GM21423 (cell line): ENCODE measurements around the gene CREB3L2.
A peak's percentile ranks its signal among the peaks of the same experiment; 100 is the strongest.
"Not testable (repeated sequence)": the region's sequence is repeated elsewhere in the genome, so short reads cannot be mapped to it uniquely, and the experiment has no call there.

Experiments used
- ATAC-seq: cut with Tn5 transposase; IDR thresholded peaks from one replicate; pipeline ENCODE4 v1.9.1; 2021; ENCODE audit warnings: mild to moderate bottlenecking, moderate library complexity; ENCODE audit not compliant: unreplicated experiment

CREB3L2 gene

GRCh38 chr7:137970253-137970975, 31.5 kb downstream of the CREB3L2 start:
- ATAC-seq: no peak

GRCh38 chr7:137969828-137970227, 32.1 kb downstream of the CREB3L2 start:
- no peak for ATAC-seq

- no peak for ATAC-seq
Observed at GRCh38 chr7:137968890-137969289, 33.0 kb downstream of the CREB3L2 start.

- not testable (repeated sequence) for ATAC-seq
Observed at GRCh38 chr7:137968339-137968738, 33.5 kb downstream of the CREB3L2 start.

DNA sequence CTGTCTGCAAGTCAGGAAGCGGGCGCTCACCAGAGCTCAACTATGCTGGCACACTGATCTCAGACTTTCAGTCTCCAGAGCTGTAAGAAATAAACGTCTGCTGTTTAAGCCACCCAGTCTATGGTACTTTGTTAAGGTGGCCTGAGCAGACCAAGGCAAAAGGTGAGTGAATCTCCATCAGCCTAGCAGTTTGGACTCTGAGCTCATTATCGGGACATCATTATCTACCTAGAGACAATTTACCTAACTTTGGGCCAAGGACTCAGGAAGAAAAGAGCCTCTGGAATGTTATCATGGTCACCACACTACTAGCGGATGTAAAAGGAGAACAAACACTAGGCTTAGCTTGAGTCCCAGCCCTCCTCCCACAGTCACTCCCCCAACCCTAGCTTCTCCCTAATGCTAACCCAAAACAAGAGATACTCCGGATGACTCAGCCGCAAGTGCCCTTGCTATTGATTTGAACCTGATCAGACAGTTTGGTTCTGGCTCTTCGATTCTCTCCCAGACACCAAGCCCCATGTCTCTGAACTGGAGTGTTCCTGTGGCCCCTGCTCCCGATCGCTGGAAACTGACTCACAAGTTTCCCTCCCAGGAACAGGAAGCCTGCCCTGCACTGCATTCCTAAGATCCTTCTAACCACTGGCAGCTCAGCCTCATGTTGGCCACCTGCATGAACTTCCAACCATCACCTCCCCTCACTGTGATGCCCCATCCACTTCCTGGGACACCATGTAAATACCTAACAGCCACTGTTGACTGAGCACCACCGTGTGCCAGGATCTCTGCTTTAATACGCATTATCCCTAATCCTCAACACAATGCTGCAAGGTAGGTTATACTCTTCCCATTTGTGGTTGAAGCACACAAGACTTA, 34.5 kb downstream of the CREB3L2 start:
- no peak for ATAC-seq

DNA sequence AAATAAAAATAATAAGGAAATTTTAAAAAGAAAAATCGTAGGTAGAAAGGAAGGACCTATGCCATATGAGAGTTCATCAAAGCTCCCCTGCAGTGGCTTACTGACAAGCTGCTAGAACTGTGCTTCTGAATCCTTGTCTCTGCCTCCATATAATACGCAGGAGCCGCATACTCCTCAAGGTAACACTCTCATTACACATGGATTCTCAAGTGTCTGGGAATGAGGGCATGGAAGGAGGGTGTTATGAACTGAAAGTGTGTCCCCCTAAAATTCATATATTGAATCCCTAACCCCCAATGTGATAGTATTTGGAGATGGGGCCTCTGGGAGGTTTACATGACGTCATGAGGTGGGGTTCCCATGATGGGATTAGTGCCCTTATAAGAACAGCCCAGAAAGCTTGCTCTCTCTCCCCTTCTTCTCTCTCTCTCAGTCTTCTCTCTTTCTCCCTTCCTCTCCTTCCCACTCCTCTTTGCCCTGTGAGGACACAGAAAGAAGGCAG, 35.2 kb downstream of the CREB3L2 start:
- no peak for ATAC-seq

DNA sequence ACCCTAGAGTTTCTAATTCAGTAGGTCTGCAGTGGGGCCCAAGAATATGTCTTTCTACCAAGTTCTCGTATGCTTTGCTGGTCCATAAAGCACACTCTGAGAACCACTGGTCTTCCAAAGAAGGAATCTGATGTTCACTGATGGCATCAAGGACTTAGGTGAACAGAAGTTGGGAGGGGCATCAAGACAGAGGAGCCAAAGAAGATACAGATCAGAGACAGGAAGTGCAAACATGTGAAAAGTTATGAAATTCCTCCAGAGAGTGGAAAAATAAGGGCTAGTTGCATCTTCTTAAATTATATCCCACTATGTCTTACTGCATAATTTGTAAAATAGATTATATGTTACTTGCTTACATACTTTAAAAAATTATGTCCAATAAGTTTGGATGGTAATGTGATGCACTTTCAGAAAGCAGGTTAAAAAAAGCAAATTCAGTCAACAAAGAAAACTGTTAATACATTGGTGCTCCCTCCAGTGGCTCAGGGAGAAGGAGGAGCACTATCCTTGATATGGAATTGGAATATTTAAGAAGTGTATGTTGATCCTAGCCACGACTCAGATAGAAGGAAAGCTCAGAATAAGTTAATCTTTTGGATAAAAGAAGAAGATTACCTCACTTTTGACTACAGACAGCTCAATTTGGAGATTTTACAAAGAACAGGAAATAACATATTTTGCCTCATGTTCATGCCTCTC, 35.8 kb downstream of the CREB3L2 start:
- ATAC-seq: no peak

DNA sequence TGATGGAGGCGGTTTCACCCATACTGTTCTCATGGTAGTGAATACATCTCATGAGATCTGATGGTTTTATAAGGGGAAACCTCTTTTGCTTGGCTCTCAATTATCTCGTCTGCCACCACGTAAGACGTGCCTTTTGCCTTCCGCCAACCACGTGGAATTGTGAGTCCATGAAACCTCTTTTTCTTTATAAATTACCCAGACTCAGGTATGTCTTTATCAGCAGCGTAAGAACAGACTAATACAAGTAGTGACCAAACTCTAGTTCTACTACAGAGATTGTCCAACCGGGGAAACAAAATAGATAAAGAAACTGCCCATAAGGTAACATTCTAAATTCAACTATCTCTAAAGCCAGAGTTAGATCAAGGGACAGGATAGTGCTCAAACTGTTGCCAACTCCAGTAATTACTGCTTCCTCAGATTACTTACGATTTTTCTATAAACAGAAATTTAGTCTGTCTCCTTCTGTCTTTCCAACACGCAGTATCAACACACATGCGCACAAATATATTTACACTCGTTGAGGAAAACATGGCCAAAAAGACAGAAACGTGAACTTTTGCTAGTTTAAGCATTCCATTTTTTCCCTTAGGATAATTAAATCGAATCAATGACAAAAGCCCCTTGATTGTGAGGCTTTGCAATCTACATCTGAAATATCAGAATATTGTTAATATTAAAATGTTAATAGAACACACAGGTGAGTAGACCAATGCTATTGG, 36.9 kb downstream of the CREB3L2 start:
- no peak for ATAC-seq

- no peak for ATAC-seq
Observed at GRCh38 chr7:137962875-137963507, 38.9 kb downstream of the CREB3L2 start.

GRCh38 chr7:137962491-137962874, 39.4 kb downstream of the CREB3L2 start:
- ATAC-seq: no peak

DNA sequence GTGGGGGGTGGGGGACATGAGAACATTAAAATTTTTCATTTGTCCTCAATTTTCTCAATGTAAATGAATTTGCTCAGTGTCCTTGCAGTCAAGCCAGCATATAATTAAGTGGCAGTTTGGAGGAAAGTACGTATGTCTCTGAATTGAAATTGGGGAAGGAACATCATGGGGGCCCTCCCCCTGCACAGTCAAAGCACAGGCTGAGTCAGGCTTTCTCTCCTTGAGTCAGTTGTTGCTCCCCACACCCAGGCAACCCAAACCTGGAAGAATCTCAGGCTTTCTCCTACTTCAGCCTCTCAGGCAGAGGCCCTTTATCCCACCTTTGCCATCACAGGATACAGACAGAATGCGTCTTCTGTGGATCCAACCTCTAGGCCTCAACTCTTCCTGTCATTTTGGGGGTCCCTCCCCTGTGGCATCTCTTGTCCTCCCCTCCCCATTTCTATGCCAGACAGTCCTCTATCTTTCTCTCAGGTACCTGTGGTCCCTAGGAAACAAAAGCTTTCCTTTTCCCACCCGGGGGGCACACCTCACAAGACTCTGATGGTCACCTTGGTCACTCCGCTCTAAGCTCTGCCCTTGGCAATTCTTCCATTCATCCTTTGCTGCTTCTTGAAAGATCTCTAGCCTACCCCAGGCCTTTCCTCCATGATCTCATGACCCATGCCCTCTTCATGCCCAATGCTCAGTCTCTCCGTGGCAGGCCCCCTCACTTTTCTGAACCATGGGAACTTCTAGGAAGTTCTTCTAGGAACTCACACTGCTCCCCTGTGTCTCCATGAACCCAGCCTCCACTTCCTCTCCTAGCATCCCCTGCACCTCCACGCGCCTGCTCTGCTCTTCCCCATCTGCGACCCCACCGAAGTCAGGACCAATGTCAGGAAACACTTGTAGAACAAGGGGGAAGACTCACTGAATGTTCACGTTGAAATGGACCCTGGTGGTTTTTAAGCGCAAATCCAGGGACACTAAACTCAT, 40.4 kb downstream of the CREB3L2 start:
- ATAC-seq: peak; percentile 65

DNA sequence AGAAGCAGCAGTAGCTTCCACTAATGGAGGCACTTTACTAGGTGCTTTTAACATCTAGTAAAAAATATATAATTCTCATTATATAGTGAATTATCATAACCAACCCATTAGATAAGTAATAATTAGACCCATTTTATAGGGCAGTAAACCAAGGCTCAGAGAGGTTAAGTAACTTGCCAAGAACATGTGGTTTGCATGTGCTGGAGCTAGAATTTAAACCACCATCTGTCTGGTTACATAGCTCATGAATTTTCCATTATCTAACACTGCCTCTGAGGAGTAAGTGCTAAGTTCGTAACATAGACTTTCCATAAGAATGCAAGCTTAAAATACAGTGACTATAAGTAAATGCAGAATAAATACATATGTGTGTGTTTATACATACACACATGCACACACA, 41.9 kb downstream of the CREB3L2 start:
- no peak for ATAC-seq

GRCh38 chr7:137958470-137959431, 43.1 kb downstream of the CREB3L2 start:
- ATAC-seq: peak; percentile 43

DNA sequence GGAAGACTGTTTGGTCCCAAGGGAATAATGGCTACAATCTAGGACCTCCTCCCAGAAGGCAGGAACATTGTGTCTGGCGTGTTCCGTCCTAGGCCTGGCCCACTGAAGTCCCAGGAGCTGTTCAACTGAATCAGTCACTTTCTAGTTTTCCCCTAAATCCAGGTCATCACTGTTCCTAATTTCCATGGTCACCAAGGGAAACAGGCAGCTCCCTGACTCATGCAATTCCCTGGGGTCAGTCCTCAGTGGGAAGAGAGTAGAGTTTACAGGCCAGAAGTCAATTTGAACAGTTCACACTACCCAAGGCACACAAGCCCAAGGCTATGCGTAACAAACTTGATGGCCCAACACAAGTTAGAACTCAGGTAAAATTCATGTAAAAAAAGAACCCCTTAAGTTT, 44.0 kb downstream of the CREB3L2 start:
- ATAC-seq: no peak

DNA sequence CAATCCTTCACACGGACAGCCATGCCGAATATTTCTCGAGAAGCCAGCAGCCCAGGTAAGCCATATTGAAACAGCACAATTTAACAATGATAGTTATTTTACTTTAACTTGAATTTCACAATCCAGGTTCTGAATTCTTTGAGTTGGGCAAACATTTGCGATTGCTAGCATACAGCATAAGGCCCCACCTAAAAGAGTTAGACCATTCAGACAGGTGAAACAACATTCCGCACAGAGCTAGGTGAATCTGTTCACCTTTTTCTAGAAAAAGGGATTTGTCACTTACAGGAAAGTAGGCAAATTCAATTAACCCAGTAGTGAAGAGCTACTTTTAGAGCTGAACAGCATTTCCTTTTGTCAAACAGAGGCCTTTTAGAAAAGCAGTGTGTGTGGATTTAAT, 45.3 kb downstream of the CREB3L2 start:
- no peak for ATAC-seq

DNA sequence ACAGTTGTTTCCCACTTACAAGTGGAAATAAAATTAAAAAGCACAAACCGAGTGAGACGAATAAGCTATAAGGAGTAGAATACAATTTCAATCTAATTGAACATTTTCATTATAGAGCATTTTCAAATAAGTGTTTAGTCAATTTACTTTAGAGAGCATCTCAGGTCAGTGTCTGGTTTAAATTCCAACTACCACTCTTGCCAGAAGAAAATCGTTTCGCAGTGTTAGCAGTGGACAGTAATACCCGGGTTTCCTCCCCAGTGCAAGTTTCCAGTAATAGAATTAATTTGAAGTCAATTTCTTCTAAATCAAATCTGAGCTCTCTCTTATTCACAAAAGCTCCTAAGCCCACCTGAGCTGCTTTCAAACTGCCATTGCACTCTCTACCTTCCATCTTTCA, 45.7 kb downstream of the CREB3L2 start:
- no peak for ATAC-seq

DNA sequence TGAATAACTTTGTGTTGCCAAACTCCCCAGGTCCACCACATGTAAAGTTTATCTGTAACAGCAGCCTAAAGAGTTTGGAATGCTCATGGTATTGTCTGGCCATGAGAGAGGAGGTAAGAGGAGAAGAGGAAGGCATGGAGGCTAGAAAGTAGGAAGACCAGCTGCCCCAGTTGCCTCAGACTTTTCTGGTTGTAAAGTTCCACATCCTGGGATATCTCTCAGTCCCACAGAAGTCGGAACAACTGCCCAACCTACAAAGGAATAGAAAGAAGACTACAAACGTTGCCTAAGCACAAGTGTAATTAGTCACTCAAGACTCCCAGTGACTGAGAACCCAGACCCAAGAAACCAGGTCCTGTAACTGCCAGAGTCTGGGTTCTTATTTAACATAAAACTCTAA, 47.3 kb downstream of the CREB3L2 start:
- no peak for ATAC-seq
